Measurements from ENCODE around the gene UBALD2. TPM values are rescaled to one million over a fixed set of nuclear protein-coding genes. Genes with fewer than 3 reads are reported as not detected.

Gene UBALD2
- total and polyA plus RNA-seq, 2 of the 13 experiments (the other 11 are each of a cell fraction or from before 2014, with no cell fraction given): 3.3 to 89.7 TPM

GRCh38 chr17:76248013-76248782, 16.9 kb upstream of the UBALD2 start (continued):
- TF ChIP-seq NR2F1 (CRISPR knock-in tag; IDR thresholded peaks at IDR 0.05) (no peak), SYNCRIP (IDR thresholded peaks at IDR 0.05; ENCODE audit: insufficient read depth, low read depth, low read length) (no peak), ZNF142 (CRISPR knock-in tag; IDR thresholded peaks at IDR 0.05) (no peak), ZNF770 (CRISPR knock-in tag; IDR thresholded peaks at IDR 0.05) (peak; percentile 84), ZNF614 (CRISPR knock-in tag; IDR thresholded peaks at IDR 0.05; ENCODE audit: borderline replicate concordance) (peak; percentile 56; the same call in 1 of the 2 replicates), ZMYM2 (CRISPR knock-in tag; IDR thresholded peaks at IDR 0.05) (no peak), SKI (IDR thresholded peaks at IDR 0.05; ENCODE audit: partially characterized antibody) (no peak), IKZF5 (CRISPR knock-in tag; IDR thresholded peaks at IDR 0.05) (peak; percentile 39; the same call in 1 of the 2 replicates), FOSL2 (CRISPR knock-in tag; IDR thresholded peaks at IDR 0.05) (peak; percentile 18; the same call in 1 of the 2 replicates), ZMYM4 (CRISPR knock-in tag; IDR thresholded peaks at IDR 0.05) (no peak), ZNF180 (CRISPR knock-in tag; IDR thresholded peaks at IDR 0.05; ENCODE audit: borderline replicate concordance, low read depth) (no peak), ZNF441 (CRISPR knock-in tag; IDR thresholded peaks at IDR 0.05; ENCODE audit: borderline replicate concordance) (no peak), ZNF788 (CRISPR knock-in tag; IDR thresholded peaks at IDR 0.05; ENCODE audit: borderline replicate concordance) (peak; percentile 47; the same call in 1 of the 2 replicates), ZNF772 (CRISPR knock-in tag; IDR thresholded peaks at IDR 0.05) (no peak), CAMTA2 (CRISPR knock-in tag; IDR thresholded peaks at IDR 0.05; ENCODE audit: borderline replicate concordance) (no peak), MNT (IDR thresholded peaks at IDR 0.05) (no peak), ZNF430 (CRISPR knock-in tag; IDR thresholded peaks at IDR 0.05) (no peak), CEBPB (IDR thresholded peaks at IDR 0.05; ENCODE audit: borderline replicate concordance, low read depth, low read length) (peak; percentile 83; the same call in 1 of the 2 replicates)

Data from HepG2 (cell line).